ENCODE measurements around the gene TMEM31.

The TMEM31 gene

GRCh38 chrX:103718120-103718519, 7.4 kb downstream of the TMEM31 start:
- H3K27ac ChIP-seq (ENCODE audit: poor library complexity, severe bottlenecking), result no peak overlapping the region
- TF ChIP-seq CTCF (IDR thresholded peaks at IDR 0.05; ENCODE audit: poor library complexity, severe bottlenecking), result no peak
- no peak overlapping the region for H3K4me3 ChIP-seq (ENCODE audit: severe bottlenecking)
- ATAC-seq (ENCODE audit: low read depth) (no peak), DNase-seq (ENCODE audit: low spot score) (no peak)
- no peaks in the 10 kb centered on the region for H3K9me3 ChIP-seq (ENCODE audit: severe bottlenecking)
- H3K4me1 ChIP-seq (ENCODE audit: insufficient read depth, poor library complexity, severe bottlenecking), result peaks cover 9% of the 10 kb centered on the region
- H3K36me3 ChIP-seq (ENCODE audit: low read depth), result no peaks in the 10 kb centered on the region
- H3K27me3 ChIP-seq (ENCODE audit: insufficient read depth, poor library complexity, severe bottlenecking), result no peaks in the 10 kb centered on the region

GRCh38 chrX:103722505-103722904, 11.8 kb downstream of the TMEM31 start:
- no peak for DNase-seq (ENCODE audit: low spot score)
- peak; percentile 36; the same call in 1 of the 3 replicates for ATAC-seq (ENCODE audit: low read depth)
- peaks cover under 1% of the 10 kb centered on the region for H3K4me1 ChIP-seq (ENCODE audit: insufficient read depth, poor library complexity, severe bottlenecking)
- H3K9me3 ChIP-seq (ENCODE audit: severe bottlenecking), result no peaks in the 10 kb centered on the region
- H3K36me3 ChIP-seq (ENCODE audit: low read depth), result no peaks in the 10 kb centered on the region
- no peak for TF ChIP-seq CTCF (IDR thresholded peaks at IDR 0.05; ENCODE audit: poor library complexity, severe bottlenecking)
- H3K27ac ChIP-seq (ENCODE audit: poor library complexity, severe bottlenecking), result no peak overlapping the region
- H3K4me3 ChIP-seq (ENCODE audit: severe bottlenecking), result no peak overlapping the region
- H3K27me3 ChIP-seq (ENCODE audit: insufficient read depth, poor library complexity, severe bottlenecking), result no peaks in the 10 kb centered on the region

- no peak overlapping the region for H3K27ac ChIP-seq (ENCODE audit: poor library complexity, severe bottlenecking)
- H3K4me1 ChIP-seq (ENCODE audit: insufficient read depth, poor library complexity, severe bottlenecking), result peaks cover 13% of the 10 kb centered on the region
- no peaks in the 10 kb centered on the region for H3K27me3 ChIP-seq (ENCODE audit: insufficient read depth, poor library complexity, severe bottlenecking)
- no peaks in the 10 kb centered on the region for H3K9me3 ChIP-seq (ENCODE audit: severe bottlenecking)
- no peak overlapping the region for H3K4me3 ChIP-seq (ENCODE audit: severe bottlenecking)
- TF ChIP-seq CTCF (IDR thresholded peaks at IDR 0.05; ENCODE audit: poor library complexity, severe bottlenecking), result no peak
- ATAC-seq (ENCODE audit: low read depth) (no peak), DNase-seq (ENCODE audit: low spot score) (no peak)
- no peaks in the 10 kb centered on the region for H3K36me3 ChIP-seq (ENCODE audit: low read depth)
Observed at GRCh38 chrX:103726477-103726876, 15.8 kb downstream of the TMEM31 start.

- Histone ChIP-seq H3K4me3 (ENCODE audit: severe bottlenecking) (no peak overlapping the region), H3K36me3 (ENCODE audit: low read depth) (no peaks in the 10 kb centered on the region), H3K4me1 (ENCODE audit: insufficient read depth, poor library complexity, severe bottlenecking) (peaks cover 18% of the 10 kb centered on the region), H3K27ac (ENCODE audit: poor library complexity, severe bottlenecking) (no peak overlapping the region), H3K9me3 (ENCODE audit: severe bottlenecking) (no peaks in the 10 kb centered on the region), H3K27me3 (ENCODE audit: insufficient read depth, poor library complexity, severe bottlenecking) (no peaks in the 10 kb centered on the region)
- DNase-seq (ENCODE audit: low spot score) (no peak), ATAC-seq (ENCODE audit: low read depth) (no peak)
- no peak for TF ChIP-seq CTCF (IDR thresholded peaks at IDR 0.05; ENCODE audit: poor library complexity, severe bottlenecking)
Observed at GRCh38 chrX:103727115-103727514, 16.4 kb downstream of the TMEM31 start.

GRCh38 chrX:103729015-103729414, 18.3 kb downstream of the TMEM31 start:
- Histone ChIP-seq H3K4me3 (ENCODE audit: severe bottlenecking) (no peak overlapping the region), H3K36me3 (ENCODE audit: low read depth) (no peaks in the 10 kb centered on the region), H3K4me1 (ENCODE audit: insufficient read depth, poor library complexity, severe bottlenecking) (peaks cover 18% of the 10 kb centered on the region), H3K27me3 (ENCODE audit: insufficient read depth, poor library complexity, severe bottlenecking) (no peaks in the 10 kb centered on the region), H3K27ac (ENCODE audit: poor library complexity, severe bottlenecking) (no peak overlapping the region), H3K9me3 (ENCODE audit: severe bottlenecking) (no peaks in the 10 kb centered on the region)
- DNase-seq (ENCODE audit: low spot score), result no peak
- no peak for TF ChIP-seq CTCF (IDR thresholded peaks at IDR 0.05; ENCODE audit: poor library complexity, severe bottlenecking)
- no peak for ATAC-seq (ENCODE audit: low read depth)
